GM19455 (cell line): Measurements from ENCODE around the gene DNAH12.

ENCODE experiments used
- ATAC-seq: cut with Tn5 transposase; IDR thresholded peaks from one replicate; pipeline ENCODE4 v1.9.1; 2021; ENCODE audit not compliant: unreplicated experiment

DNAH12 gene

GRCh38 chr3:57544181-57545125 lies at the start of gene DNAH12:
DNAH12 (minus strand) TSS chr3:57544344; CDS start chr3:57542870, 1,474 bp downstream.
- ATAC-seq, result no peak

GRCh38 chr3:57592306-57592705 lies 48.2 kb upstream of the DNAH12 start:
- no peak for ATAC-seq

DNA sequence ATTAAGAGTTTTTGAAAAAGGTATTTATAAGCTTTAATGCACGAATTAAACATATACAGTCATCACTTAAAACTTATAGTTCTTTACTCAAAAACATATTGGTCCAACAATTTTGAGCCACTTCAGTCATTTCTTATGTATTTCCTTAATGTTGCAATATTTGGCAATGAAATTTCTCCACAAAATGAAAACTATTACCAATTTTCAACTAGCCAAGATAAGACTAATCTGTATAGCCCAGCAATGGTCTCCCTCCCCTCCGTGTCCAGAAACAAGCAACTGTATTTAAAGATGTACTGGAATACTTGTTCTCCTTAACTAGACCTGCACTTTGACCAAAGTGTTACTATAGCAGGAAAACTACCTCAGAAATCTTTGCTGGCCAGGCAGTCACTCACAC lies 43.8 kb upstream of the DNAH12 start:
- ATAC-seq, result no peak

DNA sequence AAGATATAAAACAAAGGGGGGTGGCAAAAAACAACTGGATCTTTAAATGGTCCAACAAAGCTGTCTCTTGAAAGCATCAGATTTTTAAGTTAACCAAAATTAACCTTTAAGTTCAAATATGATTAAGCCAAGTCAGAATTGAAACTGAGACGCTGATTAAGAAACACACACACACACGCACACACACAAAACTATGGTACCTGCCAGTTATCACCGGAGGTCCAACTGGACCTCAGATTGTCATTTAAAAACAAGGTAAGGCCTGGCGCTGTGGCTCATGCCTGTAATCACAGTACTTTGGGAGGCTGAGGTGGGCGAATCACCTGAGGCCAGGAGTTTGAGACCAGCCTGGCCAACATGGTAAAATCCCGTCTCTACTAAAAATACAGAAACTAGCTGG lies 42.6 kb upstream of the DNAH12 start:
- no peak for ATAC-seq

DNA sequence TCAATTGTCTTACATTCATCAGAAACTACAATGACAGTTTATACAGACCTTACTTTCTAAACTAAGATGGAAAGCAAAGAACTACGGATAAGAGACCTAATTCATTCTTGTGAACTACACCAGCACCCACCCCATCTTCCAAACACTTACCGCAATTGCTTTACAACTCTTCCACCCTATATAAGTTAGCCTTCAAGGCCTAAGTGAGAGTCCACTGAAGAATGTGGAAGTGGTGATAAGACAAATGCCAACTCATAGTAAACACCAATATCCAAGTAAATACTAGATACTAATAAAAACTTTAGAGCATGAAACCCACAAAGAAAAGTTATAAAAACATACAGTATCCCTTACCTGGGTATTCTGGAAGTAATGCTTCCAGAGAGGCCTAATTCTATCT lies 39.4 kb upstream of the DNAH12 start:
- ATAC-seq, result no peak

GRCh38 chr3:57582474-57583168 lies 38.5 kb upstream of the DNAH12 start:
- no peak for ATAC-seq

- ATAC-seq, result no peak
These were observed 33.7 kb upstream of the DNAH12 start for GRCh38 chr3:57577801-57578200.

- no peak for ATAC-seq
These were observed 32.0 kb upstream of the DNAH12 start for GRCh38 chr3:57575966-57576626.

GRCh38 chr3:57572096-57572495 lies 28.0 kb upstream of the DNAH12 start:
- no peak for ATAC-seq

- no peak for ATAC-seq
These were observed 26.7 kb upstream of the DNAH12 start for GRCh38 chr3:57570878-57571277.

GRCh38 chr3:57569859-57570450 lies 25.8 kb upstream of the DNAH12 start:
- ATAC-seq, result no peak

- no peak for ATAC-seq
These were observed 15.4 kb upstream of the DNAH12 start for GRCh38 chr3:57559526-57559925.

DNA sequence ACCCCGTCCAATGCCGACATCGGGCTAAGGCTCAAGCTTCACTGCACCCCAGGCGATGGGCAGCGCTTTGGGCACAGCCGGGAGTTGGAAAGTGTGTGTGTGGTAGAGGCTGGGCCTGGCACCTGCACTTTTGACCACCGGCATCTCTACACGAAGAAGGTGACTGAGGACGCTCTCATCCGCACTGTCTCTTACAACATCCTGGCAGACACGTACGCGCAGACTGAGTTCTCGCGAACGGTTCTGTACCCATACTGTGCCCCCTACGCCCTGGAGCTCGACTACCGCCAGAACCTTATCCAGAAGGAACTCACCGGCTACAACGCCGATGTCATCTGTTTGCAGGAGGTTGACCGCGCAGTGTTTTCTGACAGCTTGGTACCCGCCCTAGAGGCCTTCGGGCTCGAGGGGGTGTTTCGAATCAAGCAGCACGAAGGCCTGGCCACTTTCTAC lies 13.0 kb upstream of the DNAH12 start:
- ATAC-seq, result no peak

- ATAC-seq, result peak; percentile 29
These were observed 12.4 kb upstream of the DNAH12 start for GRCh38 chr3:57556459-57557084.

GRCh38 chr3:57555738-57556458 lies 11.8 kb upstream of the DNAH12 start, which contains the start of gene PDE12:
PDE12 (plus strand) TSS chr3:57556274; CDS start chr3:57556380, 106 bp downstream.
- peak; percentile 89 for ATAC-seq

GRCh38 chr3:57555306-57555705 lies 11.2 kb upstream of the DNAH12 start:
- no peak for ATAC-seq

GRCh38 chr3:57546616-57547015 lies 2.5 kb upstream of the DNAH12 start:
- ATAC-seq, result no peak

DNA sequence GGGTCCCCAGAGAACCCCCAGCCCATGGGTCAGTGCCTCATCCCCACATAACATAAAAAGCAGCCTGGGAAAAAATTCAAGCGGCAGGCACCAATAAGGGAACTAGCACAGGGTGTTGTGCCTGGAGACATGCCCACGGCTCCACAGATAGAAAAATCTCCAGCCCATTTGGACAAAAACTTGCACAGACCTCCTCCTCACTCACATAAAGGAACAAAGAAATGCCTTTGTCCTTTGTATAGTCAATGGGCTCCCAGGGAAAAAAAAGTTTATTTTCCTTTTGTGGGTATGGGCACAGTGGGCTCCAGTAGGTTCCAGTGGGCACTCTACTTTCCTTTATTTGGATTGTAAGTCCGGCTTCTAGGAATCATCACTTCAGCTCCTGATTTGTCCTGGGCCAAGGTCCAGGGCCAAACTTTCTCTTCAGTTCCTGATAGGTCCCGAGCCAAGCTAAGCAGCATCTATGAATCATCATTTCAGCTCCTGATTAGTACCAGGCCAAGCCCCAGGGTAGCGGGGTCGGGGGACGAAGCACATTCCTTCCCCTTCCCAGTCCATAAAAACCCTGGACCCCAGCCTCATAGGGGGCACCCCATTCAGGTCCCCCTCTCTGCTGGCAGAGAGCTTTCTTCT lies 1.6 kb upstream of the DNAH12 start:
- no peak for ATAC-seq

DNA sequence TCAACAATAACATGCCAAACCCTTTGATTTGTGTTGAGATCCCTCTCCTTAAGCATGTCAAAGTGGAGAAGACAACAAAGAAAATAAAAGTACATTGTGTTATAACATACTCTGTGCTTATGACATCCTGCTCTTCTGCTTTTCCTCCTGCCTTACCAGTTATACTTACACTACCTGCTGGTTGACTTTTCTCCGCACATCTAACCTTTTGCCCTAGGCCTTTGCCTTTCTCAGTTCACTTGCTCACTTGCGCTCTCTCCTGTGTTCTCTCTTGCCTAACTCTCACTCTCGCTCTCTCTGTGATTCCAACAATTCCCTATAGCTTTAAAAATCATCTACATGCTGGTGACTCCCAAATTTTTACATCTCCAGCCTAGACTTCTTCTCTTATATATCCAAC lies 5.7 kb downstream of the DNAH12 start:
- no peak for ATAC-seq
